ENCODE results near the gene CNN3.
A peak's percentile ranks its signal among the peaks of the same experiment; 100 is the strongest.

CNN3 gene

GRCh38 chr1:94966033-94966432, 39.1 kb upstream of the CNN3 start:
- H3K4me3 ChIP-seq (ENCODE audit: low read length): no peak overlapping the region
- no peak for TF ChIP-seq CTCF (conservative IDR thresholded peaks at IDR 0.05; ENCODE audit: low read length)
- no peak for DNase-seq (ENCODE audit: low read depth)

- no peak overlapping the region for H3K4me3 ChIP-seq (ENCODE audit: low read length)
- no peak for DNase-seq (ENCODE audit: low read depth)
- TF ChIP-seq CTCF (conservative IDR thresholded peaks at IDR 0.05; ENCODE audit: low read length): no peak
Measured at GRCh38 chr1:94963864-94964263, 37.0 kb upstream of the CNN3 start.

GRCh38 chr1:94962409-94963265, 35.7 kb upstream of the CNN3 start:
- TF ChIP-seq CTCF (conservative IDR thresholded peaks at IDR 0.05; ENCODE audit: low read length): no peak
- H3K4me3 ChIP-seq (ENCODE audit: low read length): peak overlapping the region; percentile 58
- peak; percentile 44 for DNase-seq (ENCODE audit: low read depth)

GRCh38 chr1:94961988-94962387, 35.1 kb upstream of the CNN3 start:
- no peak overlapping the region for H3K4me3 ChIP-seq (ENCODE audit: low read length)
- no peak for TF ChIP-seq CTCF (conservative IDR thresholded peaks at IDR 0.05; ENCODE audit: low read length)
- no peak for DNase-seq (ENCODE audit: low read depth)

GRCh38 chr1:94961582-94961981, 34.7 kb upstream of the CNN3 start:
- H3K4me3 ChIP-seq (ENCODE audit: low read length): no peak overlapping the region
- no peak for TF ChIP-seq CTCF (conservative IDR thresholded peaks at IDR 0.05; ENCODE audit: low read length)
- no peak for DNase-seq (ENCODE audit: low read depth)

- no peak for TF ChIP-seq CTCF (conservative IDR thresholded peaks at IDR 0.05; ENCODE audit: low read length)
- DNase-seq (ENCODE audit: low read depth): no peak
- no peak overlapping the region for H3K4me3 ChIP-seq (ENCODE audit: low read length)
Measured at GRCh38 chr1:94958081-94958480, 31.2 kb upstream of the CNN3 start.
